GM12878 (cell line): ENCODE data around the gene DCAF15. TPM values are rescaled to one million over a fixed set of nuclear protein-coding genes. Genes with fewer than 3 reads are reported as not detected.

ENCODE experiments used
- ATAC-seq: fragments of 200-7000 bp; cut with Tn5 transposase; 3 replicates; pipeline ENCODE4 v1.9.1; 2020; ENCODE audit warnings: mild to moderate bottlenecking, moderate library complexity
- BruUV-seq: library from RNA; stranded (reverse); fragments of 400-500 nt; replicated peaks from 2 replicates; lab custom pipeline; 2021; lab: Mats Ljungman, UMichigan
- CTCF ChIA-PET: fragments of 300-600 bp; sonication (Branson Sonifier 250); formaldehyde crosslinking; extraction: SDS; loops from one replicate; lab custom pipeline; 2021; ENCODE audit warnings: inconsistent platforms; lab: Yijun Ruan, JAX
- POLR2A ChIA-PET: fragments of 350-600 bp; formaldehyde crosslinking; extraction: SDS; loops from one replicate; lab custom pipeline; 2021; ENCODE audit warnings: inconsistent platforms; lab: Charles Lee
- RAD21 ChIA-PET: fragments of 300-600 bp; sonication (Branson Sonifier 250); formaldehyde crosslinking; loops from one replicate; lab custom pipeline; 2023; ENCODE audit warnings: antibody characterized with exemption; ENCODE audit not compliant: unreplicated experiment; lab: Charles Lee
- SMC1A ChIA-PET: fragments of 300-600 bp; sonication (Branson Sonifier 250); formaldehyde crosslinking; loops from one replicate; lab custom pipeline; 2023; ENCODE audit not compliant: unreplicated experiment, uncharacterized antibody; lab: Charles Lee
- DNase-seq: peaks from one replicate; pipeline ENCODE4 v3.0.0-alpha.2; 2011; ENCODE audit warnings: low read depth, low spot score
- FAIRE-seq: peaks from 3 replicates; lab custom pipeline; 2011; peaks lifted over from hg19 to GRCh38; lab: Jason Lieb, UNC
- H2AFZ ChIP-seq: 2 replicates; pipeline ENCODE4 v1.6.0; 2011; ENCODE audit warnings: low read depth, low read length, control low read depth; ENCODE audit not compliant: control insufficient read depth
- H3K27ac ChIP-seq: 2 replicates; pipeline ENCODE4 v1.5.1; 2011; ENCODE audit warnings: control low read depth; ENCODE audit not compliant: control insufficient read depth, insufficient read depth
- H3K27me3 ChIP-seq, 2 experiments: replicated peaks in 1 of 2; 2 replicates each; pipeline versions ENCODE4 v1.6.0 to v1.6.1; 2011; ENCODE audit warnings: low read length in 1 of 2; ENCODE audit not compliant: control insufficient read depth in 2 of 2, insufficient read depth in 2 of 2
- H3K36me3 ChIP-seq, 2 experiments: 2 replicates each; pipeline ENCODE4 v1.5.1; 2011; ENCODE audit warnings: low read length in 1 of 2; ENCODE audit not compliant: control insufficient read depth in 2 of 2, insufficient read depth in 2 of 2
- H3K4me1 ChIP-seq: 2 replicates; pipeline ENCODE4 v1.6.1; 2011; ENCODE audit warnings: mild to moderate bottlenecking, low read length, moderate library complexity, mixed read lengths; ENCODE audit not compliant: control insufficient read depth, insufficient read depth
- H3K4me2 ChIP-seq: 2 replicates; pipeline ENCODE4 v1.6.0; 2011; ENCODE audit warnings: control low read depth; ENCODE audit not compliant: control insufficient read depth, insufficient read depth
- H3K4me3 ChIP-seq: fragments of 200-600 bp; sonication (generic); 2 replicates; pipeline ENCODE4 v1.5.1; 2016
- H3K79me2 ChIP-seq: 2 replicates; pipeline ENCODE4 v1.6.0; 2011; ENCODE audit warnings: low read length; ENCODE audit not compliant: control insufficient read depth, insufficient read depth
- H3K9ac ChIP-seq: 2 replicates; pipeline ENCODE4 v1.8.0; 2011; ENCODE audit warnings: low read length, control low read depth, mixed read lengths; ENCODE audit not compliant: control insufficient read depth, insufficient read depth
- H3K9me3 ChIP-seq: replicated peaks from 3 replicates; pipeline ENCODE4 v1.5.1; 2011; ENCODE audit warnings: mild to moderate bottlenecking, low read length; ENCODE audit not compliant: control insufficient read depth, insufficient read depth
- H4K20me1 ChIP-seq: 2 replicates; pipeline ENCODE4 v1.6.0; 2011; ENCODE audit not compliant: control insufficient read depth, insufficient read depth
- ATF7 ChIP-seq: fragments of 450-650 bp; IDR thresholded peaks from 2 replicates; pipeline ENCODE4 v1.6.1; 2016; ENCODE audit warnings: low read depth, mild to moderate bottlenecking
- CHD4 ChIP-seq: fragments of 200-600 bp; sonication (generic); IDR thresholded peaks from 2 replicates; pipeline ENCODE4 v1.6.1; 2016; ENCODE audit warnings: mild to moderate bottlenecking
- CREB1 ChIP-seq: IDR thresholded peaks from 2 replicates; pipeline ENCODE4 v1.6.1; 2012; ENCODE audit warnings: low read depth, mild to moderate bottlenecking, inconsistent platforms
- CREM ChIP-seq: IDR thresholded peaks from 2 replicates; pipeline ENCODE4 v1.6.1; 2014; ENCODE audit warnings: antibody characterized with exemption, low read depth
- GABPA ChIP-seq: IDR thresholded peaks from 2 replicates; pipeline ENCODE4 v1.6.1; 2014; ENCODE audit warnings: antibody characterized with exemption, low read depth, mild to moderate bottlenecking, inconsistent platforms
- IKZF1 ChIP-seq: fragments of 450-650 bp; conservative IDR thresholded peaks from 2 replicates; pipeline ENCODE4 v1.6.1; 2017; ENCODE audit warnings: antibody characterized with exemption, mild to moderate bottlenecking
- IRF4 ChIP-seq: IDR thresholded peaks from 2 replicates; pipeline ENCODE4 v1.6.1; 2011; ENCODE audit warnings: low read depth, low read length
- KLF5 ChIP-seq: fragments of 450-650 bp; IDR thresholded peaks from 2 replicates; pipeline ENCODE4 v1.6.1; 2014; ENCODE audit warnings: mild to moderate bottlenecking; ENCODE audit not compliant: partially characterized antibody
- POLR2AphosphoS5 ChIP-seq: IDR thresholded peaks from 2 replicates; pipeline ENCODE4 v1.6.1; 2011; ENCODE audit warnings: mild to moderate bottlenecking, low read length, inconsistent platforms
- RAD51 ChIP-seq: fragments of 450-650 bp; IDR thresholded peaks from 2 replicates; pipeline ENCODE4 v1.6.1; 2016; ENCODE audit warnings: moderate library complexity, mild to moderate bottlenecking, inconsistent platforms
- RUNX3 ChIP-seq: IDR thresholded peaks from 2 replicates; pipeline ENCODE4 v1.6.1; 2012; ENCODE audit warnings: low read length, inconsistent platforms
- SIX5 ChIP-seq: IDR thresholded peaks from 2 replicates; pipeline ENCODE4 v1.6.1; 2011; ENCODE audit warnings: mild to moderate bottlenecking, low read depth, low read length, moderate library complexity; ENCODE audit not compliant: severe bottlenecking
- TCF3 ChIP-seq: IDR thresholded peaks from 2 replicates; pipeline ENCODE4 v1.6.1; 2012; ENCODE audit warnings: low read depth, mild to moderate bottlenecking, low read length, borderline replicate concordance; ENCODE audit not compliant: insufficient read depth
- YY1 ChIP-seq: IDR thresholded peaks from 2 replicates; pipeline ENCODE4 v1.6.1; 2011; ENCODE audit warnings: low read depth, mild to moderate bottlenecking, low read length
- ZNF207 ChIP-seq: fragments of 450-650 bp; IDR thresholded peaks from 2 replicates; pipeline ENCODE4 v1.6.1; 2014; ENCODE audit warnings: antibody characterized with exemption, mild to moderate bottlenecking, borderline replicate concordance
- ZNF217 ChIP-seq: fragments of 450-650 bp; IDR thresholded peaks from 2 replicates; pipeline ENCODE4 v1.6.1; 2017; ENCODE audit warnings: antibody characterized with exemption, mild to moderate bottlenecking
- WGBS: methylation state at CpG from one replicate; pipeline ENCODE4 v1.1.6; 2016; ENCODE audit warnings: low lambda C conversion rate; ENCODE audit not compliant: insufficient replicate concordance, insufficient coverage; ENCODE audit errors: missing lambda C conversion rate; 5-methylcytosine and 5-hydroxymethylcytosine counted together
- in situ Hi-C: fragments of 300-500 bp; cut with MboI; formaldehyde crosslinking; loops from 9 replicates; pipeline ENCODE4 v1.14.3; 2018; ENCODE audit warnings: mixed read lengths
- intact Hi-C: fragments of 100-400 bp; cut with micrococcal nuclease; formaldehyde crosslinking; loops from one replicate; pipeline ENCODE4 v1.14.2; 2022; ENCODE audit not compliant: unreplicated experiment
- polyA plus RNA-seq, 11 experiments: library from polyadenylated mRNA; depleted of rRNA in 4 of 11; unstranded in 6 of 11; stranded (reverse) in 5 of 11; fragments of >200 nt; fragmentation: Nextera tagmentation in 4 of 11; fragmentation: Illumina TruSeq in 1 of 11; extraction: Ambion mirVana in 4 of 11; extraction: Trizol in 1 of 11; gene quantifications; 1 replicate in 1 of 11; 2 replicates in 10 of 11; pipeline versions ENCODE4 v1.2.1 to v1.2.3, GENCODE V29; 2011 to 2016; ENCODE audit warnings: inconsistent platforms in 2 of 11, missing spikeins in 2 of 11, low read depth in 1 of 11
- total RNA-seq, 4 experiments: library from RNA; depleted of rRNA in 3 of 4; stranded (reverse); fragments of >200 nt in 3 of 4; fragmentation: Illumina TruSeq in 1 of 4; extraction: Trizol in 1 of 4; gene quantifications; 2 replicates each; pipeline versions ENCODE4 v1.2.1 to v1.2.3, GENCODE V29; 2013 to 2021
- TF ChIP-seq, protein P1 (sequence below): fragments of 450-650 bp; IDR thresholded peaks from 2 replicates; pipeline ENCODE4 v1.6.1; 2016; ENCODE audit warnings: mild to moderate bottlenecking, moderate library complexity, borderline replicate concordance
- TF ChIP-seq, protein P2 (sequence below): IDR thresholded peaks from 2 replicates; pipeline ENCODE4 v1.6.1; 2011; ENCODE audit warnings: low read depth, low read length, improper control_type of control experiment, borderline replicate concordance
- TF ChIP-seq, protein P3 (sequence below): IDR thresholded peaks from 2 replicates; pipeline ENCODE4 v1.6.1; 2011; ENCODE audit warnings: borderline replicate concordance, low read depth, mild to moderate bottlenecking, moderate library complexity, mixed read lengths, low read length; ENCODE audit not compliant: insufficient read depth; ENCODE audit errors: extremely low read length

DCAF15 gene
- total and polyA plus RNA-seq, 10 of the 15 experiments (the other 5 are each of a cell fraction or from before 2014, with no cell fraction given), result 0.16 to 63.4 (median 26.6) TPM

DNA sequence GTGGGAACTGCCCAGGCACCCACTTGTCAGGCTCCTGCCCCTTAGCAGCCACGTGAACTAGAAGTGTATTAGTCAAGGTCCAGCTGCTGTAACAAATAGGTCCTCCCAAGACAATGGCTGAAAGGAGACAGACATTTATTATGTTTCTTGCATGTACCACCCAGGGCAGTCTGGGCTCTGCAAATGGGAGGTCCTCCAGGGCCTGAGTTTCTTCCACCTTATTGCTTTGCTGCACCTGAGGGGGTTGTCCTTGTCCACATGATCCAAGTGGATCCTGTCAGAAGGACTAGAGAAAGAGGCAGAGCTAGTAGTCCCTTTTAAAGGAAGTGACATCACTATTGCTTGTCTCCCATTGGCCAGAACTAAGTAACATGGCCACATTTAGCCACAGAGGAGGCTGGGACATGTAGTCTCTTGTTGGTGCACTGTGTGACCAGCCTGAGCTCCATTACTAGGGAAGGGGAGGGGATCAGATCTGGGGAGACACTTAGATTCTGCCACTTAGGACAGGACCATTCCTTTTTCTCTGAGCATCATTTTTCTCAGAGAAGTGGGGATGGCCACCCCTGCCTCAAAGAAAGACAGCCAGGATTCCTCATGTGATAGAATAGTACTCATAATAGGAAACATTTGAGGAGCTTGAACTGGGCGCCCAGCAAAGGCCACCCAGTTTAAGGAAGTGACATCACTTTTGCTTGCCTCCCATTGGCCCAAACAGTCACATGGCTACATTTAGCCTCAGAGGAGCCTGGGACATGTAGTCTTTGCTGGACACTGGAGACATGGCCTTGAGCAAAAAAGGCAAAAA lies 31.2 kb upstream of the DCAF15 start:
- intact Hi-C loops, result no loop called here
- no peaks in the 10 kb centered on the region for H3K4me1 ChIP-seq
- no peak overlapping the region for H3K4me2 ChIP-seq
- FAIRE-seq (peak; percentile 80), ATAC-seq (peak; percentile 98), DNase-seq (peak; percentile 25)
- no peak overlapping the region for H3K27ac ChIP-seq
- in situ Hi-C loops, result no loop called here
- H3K9me3 ChIP-seq, result peaks cover 7% of the 10 kb centered on the region
- ChIA-PET SMC1A (interaction anchor here (1.2 kb wide), 1 partner anchor 121 kb away, joined by 3 read pairs; no protein-coding TSS in a partner anchor), CTCF (interaction anchor here (0.7 to 1.4 kb wide), 6 partner anchors 12 to 215 kb away, joined by 3 to 7 read pairs (median 3); partner anchors contain the start of gene ASF1B), RAD21 (no interaction called here), POLR2A (interaction anchor here (0.7 kb wide), 1 partner anchor 10 kb away, joined by 3 read pairs; no protein-coding TSS in a partner anchor)
- WGBS, result 56% methylated on average over 2 of the region's 2 CpGs
- no peaks in the 10 kb centered on the region for H4K20me1 ChIP-seq
- H3K79me2 ChIP-seq, result no peaks in the 10 kb centered on the region
- BruUV-seq, result no TSS peak
- H2AFZ ChIP-seq, result peak overlapping the region; percentile 16; the same call in 1 of the 2 replicates
- H3K27me3 ChIP-seq, result no peaks in the 10 kb centered on the region
- H3K36me3 ChIP-seq, result peaks cover 6 to 11% of the 10 kb centered on the region in 2 experiments; a peak in 3 of 4 replicates
- H3K9ac ChIP-seq, result no peak overlapping the region
- H3K4me3 ChIP-seq, result no peak overlapping the region
- TF ChIP-seq IKZF1, result 0 out of 2 replicates have a peak, but pooled peaks have one; percentile 14
- TF ChIP-seq, protein P1, sequence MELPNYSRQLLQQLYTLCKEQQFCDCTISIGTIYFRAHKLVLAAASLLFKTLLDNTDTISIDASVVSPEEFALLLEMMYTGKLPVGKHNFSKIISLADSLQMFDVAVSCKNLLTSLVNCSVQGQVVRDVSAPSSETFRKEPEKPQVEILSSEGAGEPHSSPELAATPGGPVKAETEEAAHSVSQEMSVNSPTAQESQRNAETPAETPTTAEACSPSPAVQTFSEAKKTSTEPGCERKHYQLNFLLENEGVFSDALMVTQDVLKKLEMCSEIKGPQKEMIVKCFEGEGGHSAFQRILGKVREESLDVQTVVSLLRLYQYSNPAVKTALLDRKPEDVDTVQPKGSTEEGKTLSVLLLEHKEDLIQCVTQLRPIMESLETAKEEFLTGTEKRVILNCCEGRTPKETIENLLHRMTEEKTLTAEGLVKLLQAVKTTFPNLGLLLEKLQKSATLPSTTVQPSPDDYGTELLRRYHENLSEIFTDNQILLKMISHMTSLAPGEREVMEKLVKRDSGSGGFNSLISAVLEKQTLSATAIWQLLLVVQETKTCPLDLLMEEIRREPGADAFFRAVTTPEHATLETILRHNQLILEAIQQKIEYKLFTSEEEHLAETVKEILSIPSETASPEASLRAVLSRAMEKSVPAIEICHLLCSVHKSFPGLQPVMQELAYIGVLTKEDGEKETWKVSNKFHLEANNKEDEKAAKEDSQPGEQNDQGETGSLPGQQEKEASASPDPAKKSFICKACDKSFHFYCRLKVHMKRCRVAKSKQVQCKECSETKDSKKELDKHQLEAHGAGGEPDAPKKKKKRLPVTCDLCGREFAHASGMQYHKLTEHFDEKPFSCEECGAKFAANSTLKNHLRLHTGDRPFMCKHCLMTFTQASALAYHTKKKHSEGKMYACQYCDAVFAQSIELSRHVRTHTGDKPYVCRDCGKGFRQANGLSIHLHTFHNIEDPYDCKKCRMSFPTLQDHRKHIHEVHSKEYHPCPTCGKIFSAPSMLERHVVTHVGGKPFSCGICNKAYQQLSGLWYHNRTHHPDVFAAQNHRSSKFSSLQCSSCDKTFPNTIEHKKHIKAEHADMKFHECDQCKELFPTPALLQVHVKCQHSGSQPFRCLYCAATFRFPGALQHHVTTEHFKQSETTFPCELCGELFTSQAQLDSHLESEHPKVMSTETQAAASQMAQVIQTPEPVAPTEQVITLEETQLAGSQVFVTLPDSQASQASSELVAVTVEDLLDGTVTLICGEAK, result peak; percentile 67; the same call in 1 of the 2 replicates
- TF ChIP-seq RUNX3, result peak; percentile 20; the same call in 1 of the 2 replicates
- TF ChIP-seq TCF3, result no peak
- TF ChIP-seq RAD51, result peak; percentile 57; the same call in 1 of the 2 replicates
- no peak for TF ChIP-seq ZNF217
- TF ChIP-seq, protein P2, sequence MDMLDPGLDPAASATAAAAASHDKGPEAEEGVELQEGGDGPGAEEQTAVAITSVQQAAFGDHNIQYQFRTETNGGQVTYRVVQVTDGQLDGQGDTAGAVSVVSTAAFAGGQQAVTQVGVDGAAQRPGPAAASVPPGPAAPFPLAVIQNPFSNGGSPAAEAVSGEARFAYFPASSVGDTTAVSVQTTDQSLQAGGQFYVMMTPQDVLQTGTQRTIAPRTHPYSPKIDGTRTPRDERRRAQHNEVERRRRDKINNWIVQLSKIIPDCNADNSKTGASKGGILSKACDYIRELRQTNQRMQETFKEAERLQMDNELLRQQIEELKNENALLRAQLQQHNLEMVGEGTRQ, result peak; percentile 55
- TF ChIP-seq ATF7, result peak; percentile 52
- TF ChIP-seq ZNF207, result no peak
- TF ChIP-seq CREB1, result peak; percentile 73
- peak; percentile 82 for TF ChIP-seq GABPA
- TF ChIP-seq POLR2AphosphoS5, result no peak
- peak; percentile 60 for TF ChIP-seq CREM
- peak; percentile 80 for TF ChIP-seq SIX5
- TF ChIP-seq KLF5, result no peak
- TF ChIP-seq, protein P3, sequence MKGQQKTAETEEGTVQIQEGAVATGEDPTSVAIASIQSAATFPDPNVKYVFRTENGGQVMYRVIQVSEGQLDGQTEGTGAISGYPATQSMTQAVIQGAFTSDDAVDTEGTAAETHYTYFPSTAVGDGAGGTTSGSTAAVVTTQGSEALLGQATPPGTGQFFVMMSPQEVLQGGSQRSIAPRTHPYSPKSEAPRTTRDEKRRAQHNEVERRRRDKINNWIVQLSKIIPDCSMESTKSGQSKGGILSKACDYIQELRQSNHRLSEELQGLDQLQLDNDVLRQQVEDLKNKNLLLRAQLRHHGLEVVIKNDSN, result peak; percentile 84
- no peak for TF ChIP-seq CHD4
- TF ChIP-seq YY1, result peak; percentile 90
- TF ChIP-seq IRF4, result no peak
